Mesenchymal stem cell (in vitro differentiated cells and primary cell): Measurements from ENCODE around the gene PARD3.

Source experiments
- DNase-seq: peaks from one replicate; pipeline ENCODE4 v3.0.0-alpha.2; 2013
- H2AFZ ChIP-seq: one replicate; pipeline ENCODE4 v1.6.1; 2013; ENCODE audit warnings: low read depth, mild to moderate bottlenecking, control low read depth, inconsistent platforms, low read length, moderate library complexity
- H2AK5ac ChIP-seq: 2 replicates; pipeline ENCODE4 v1.6.1; 2013; ENCODE audit warnings: low read length, moderate library complexity, mild to moderate bottlenecking, inconsistent platforms; ENCODE audit not compliant: severe bottlenecking
- H2BK120ac ChIP-seq: one replicate; pipeline ENCODE4 v1.6.1; 2013; ENCODE audit warnings: low read depth, mild to moderate bottlenecking, inconsistent platforms, low read length, moderate library complexity
- H2BK12ac ChIP-seq, 2 experiments: one replicate each; pipeline ENCODE4 v1.6.1; 2013; ENCODE audit warnings: inconsistent platforms in 2 of 2, low read length in 2 of 2, mild to moderate bottlenecking in 2 of 2, moderate library complexity in 2 of 2, control low read depth in 1 of 2
- H2BK15ac ChIP-seq: one replicate; pipeline ENCODE4 v1.6.1; 2013; ENCODE audit warnings: mild to moderate bottlenecking, low read depth, inconsistent platforms; ENCODE audit not compliant: poor library complexity, severe bottlenecking
- H2BK5ac ChIP-seq: 2 replicates; pipeline ENCODE4 v1.6.1; 2013; ENCODE audit warnings: low read depth, mild to moderate bottlenecking, low read length, control low read depth, inconsistent platforms; ENCODE audit not compliant: poor library complexity, severe bottlenecking
- H3K14ac ChIP-seq, 2 experiments: one replicate each; pipeline ENCODE4 v1.6.1; 2013; ENCODE audit warnings: inconsistent platforms in 2 of 2, low read length in 2 of 2, control low read depth in 1 of 2, mild to moderate bottlenecking in 1 of 2, moderate library complexity in 1 of 2
- H3K18ac ChIP-seq, 2 experiments: one replicate each; pipeline ENCODE4 v1.6.1; 2013; ENCODE audit warnings: inconsistent platforms in 2 of 2, low read length in 2 of 2, control low read depth in 1 of 2, low read depth in 1 of 2, mild to moderate bottlenecking in 1 of 2
- H3K23ac ChIP-seq, 2 experiments: one replicate each; pipeline ENCODE4 v1.6.1; 2013; ENCODE audit warnings: inconsistent platforms in 2 of 2, low read length in 2 of 2, mild to moderate bottlenecking in 2 of 2, moderate library complexity in 2 of 2, control low read depth in 1 of 2
- H3K27ac ChIP-seq: 2 replicates; pipeline ENCODE4 v1.5.1; 2013; ENCODE audit warnings: mild to moderate bottlenecking, moderate library complexity, low read length, control low read depth, inconsistent platforms; ENCODE audit not compliant: poor library complexity, severe bottlenecking
- H3K27me3 ChIP-seq, 2 experiments: 2 replicates each; pipeline versions ENCODE4 v1.6.1 to v1.7.0; 2013; ENCODE audit warnings: low read length in 2 of 2, mild to moderate bottlenecking in 2 of 2, moderate library complexity in 2 of 2, control low read depth in 1 of 2, inconsistent platforms in 1 of 2; ENCODE audit not compliant: control insufficient read depth in 1 of 2, insufficient read depth in 1 of 2
- H3K36me3 ChIP-seq, 2 experiments: 2 replicates each; pipeline versions ENCODE4 v1.6.1 to v1.7.0; 2013; ENCODE audit warnings: low read length in 2 of 2, control low read depth in 1 of 2, inconsistent platforms in 1 of 2, low read depth in 1 of 2, mild to moderate bottlenecking in 1 of 2; ENCODE audit not compliant: insufficient read depth in 2 of 2, control insufficient read depth in 1 of 2
- H3K4ac ChIP-seq, 2 experiments: one replicate each; pipeline ENCODE4 v1.6.1; 2013; ENCODE audit warnings: inconsistent platforms in 2 of 2, low read length in 2 of 2, mild to moderate bottlenecking in 2 of 2, moderate library complexity in 2 of 2, control low read depth in 1 of 2, low read depth in 1 of 2
- H3K4me1 ChIP-seq: 2 replicates; pipeline ENCODE4 v1.6.1; 2013; ENCODE audit warnings: low read depth, low read length, control low read depth; ENCODE audit not compliant: control insufficient read depth, insufficient read depth
- H3K4me2 ChIP-seq: 2 replicates; pipeline ENCODE4 v1.6.1; 2013; ENCODE audit warnings: low read length, mild to moderate bottlenecking, inconsistent platforms; ENCODE audit not compliant: poor library complexity, severe bottlenecking
- H3K4me3 ChIP-seq, 2 experiments: 2 replicates each; pipeline versions ENCODE4 v1.5.1 to v1.7.0; 2013; ENCODE audit warnings: low read length in 2 of 2, mild to moderate bottlenecking in 2 of 2, control low read depth in 1 of 2, low read depth in 1 of 2; ENCODE audit not compliant: insufficient read depth in 1 of 2
- H3K79me1 ChIP-seq: replicated peaks from 2 replicates; pipeline ENCODE4 v1.6.1; 2013; ENCODE audit warnings: mild to moderate bottlenecking, control low read depth, low read length, inconsistent platforms; ENCODE audit not compliant: poor library complexity, severe bottlenecking
- H3K9ac ChIP-seq: 2 replicates; pipeline ENCODE4 v1.7.0; 2013; ENCODE audit warnings: mild to moderate bottlenecking, low read length, moderate library complexity
- H3K9me3 ChIP-seq: 2 replicates; pipeline ENCODE4 v1.7.0; 2013; ENCODE audit warnings: mild to moderate bottlenecking, low read length; ENCODE audit not compliant: control insufficient read depth
- H4K8ac ChIP-seq: one replicate; pipeline ENCODE4 v1.6.1; 2013; ENCODE audit warnings: inconsistent platforms, mild to moderate bottlenecking, low read length, moderate library complexity
- H4K91ac ChIP-seq: one replicate; pipeline ENCODE4 v1.6.1; 2013; ENCODE audit warnings: mild to moderate bottlenecking, low read length, inconsistent platforms
- WGBS: methylation state at CpG from one replicate; pipeline ENCODE4 v1.1.7; 2013; ENCODE audit warnings: mixed read lengths; 5-methylcytosine and 5-hydroxymethylcytosine counted together

PARD3 gene

GRCh38 chr10:34319197-34319846 is 495.8 kb downstream of the PARD3 start:
- no peak overlapping the region for H3K23ac ChIP-seq
- H4K8ac ChIP-seq, result no peak overlapping the region
- H2AFZ ChIP-seq, result no peak overlapping the region
- no peaks in the 10 kb centered on the region for H3K27me3 ChIP-seq
- H2BK5ac ChIP-seq, result no peak overlapping the region
- H3K9ac ChIP-seq, result no peak overlapping the region
- DNase-seq, result peak; percentile 95
- no peak overlapping the region for H2BK120ac ChIP-seq
- no peak overlapping the region for H2AK5ac ChIP-seq
- peaks cover 14% of the 10 kb centered on the region for H3K79me1 ChIP-seq
- no peak overlapping the region for H3K14ac ChIP-seq
- peak overlapping the region in 1 of 2 experiments; percentile 18 for H2BK12ac ChIP-seq
- H3K4me3 ChIP-seq, result no peak overlapping the region
- H3K4ac ChIP-seq, result no peak overlapping the region
- peaks cover 4% of the 10 kb centered on the region for H3K4me1 ChIP-seq
- peak overlapping the region; percentile 67 for H2BK15ac ChIP-seq
- H3K9me3 ChIP-seq, result no peaks in the 10 kb centered on the region
- peak overlapping the region; percentile 21 to 57 for H3K18ac ChIP-seq
- 20% methylated on average over 2 of the region's 6 CpGs for WGBS
- H3K4me2 ChIP-seq, result no peak overlapping the region
- peak overlapping the region; percentile 61 for H4K91ac ChIP-seq
- peak overlapping the region; percentile 29 for H3K27ac ChIP-seq
- H3K36me3 ChIP-seq, result peaks cover 4 to 11% of the 10 kb centered on the region in 2 experiments

GRCh38 chr10:34316154-34316553 is 498.9 kb downstream of the PARD3 start:
- Histone ChIP-seq H3K23ac (no peak overlapping the region), H3K14ac (no peak overlapping the region), H3K4ac (no peak overlapping the region), H2AFZ (no peak overlapping the region), H2BK12ac (no peak overlapping the region), H3K18ac (no peak overlapping the region), H3K9me3 (no peaks in the 10 kb centered on the region), H2BK120ac (no peak overlapping the region), H4K91ac (no peak overlapping the region), H3K4me3 (no peak overlapping the region), H3K4me1 (peaks cover 4% of the 10 kb centered on the region), H2AK5ac (no peak overlapping the region), H3K4me2 (no peak overlapping the region), H2BK5ac (no peak overlapping the region), H3K79me1 (peaks cover 13% of the 10 kb centered on the region), H3K27me3 (no peaks in the 10 kb centered on the region), H3K36me3 (peaks cover 3 to 11% of the 10 kb centered on the region in 2 experiments), H3K27ac (no peak overlapping the region), H3K9ac (no peak overlapping the region), H4K8ac (no peak overlapping the region), H2BK15ac (no peak overlapping the region)
- WGBS, result no CpG with 5 or more reads among the region's 2 CpGs
- no peak for DNase-seq

GRCh38 chr10:34314457-34314856 is 500.6 kb downstream of the PARD3 start:
- no peak for DNase-seq
- H3K4me3 ChIP-seq, result no peak overlapping the region
- no peak overlapping the region for H2BK120ac ChIP-seq
- no peak overlapping the region for H3K4me2 ChIP-seq
- H3K4ac ChIP-seq, result no peak overlapping the region
- no peak overlapping the region for H2AFZ ChIP-seq
- H3K18ac ChIP-seq, result no peak overlapping the region
- WGBS, result 98% methylated on average over 2 of the region's 5 CpGs
- no peaks in the 10 kb centered on the region for H3K27me3 ChIP-seq
- H2AK5ac ChIP-seq, result no peak overlapping the region
- H4K91ac ChIP-seq, result no peak overlapping the region
- H3K23ac ChIP-seq, result no peak overlapping the region
- peaks cover 4% of the 10 kb centered on the region for H3K4me1 ChIP-seq
- H3K79me1 ChIP-seq, result peaks cover 13% of the 10 kb centered on the region
- no peak overlapping the region for H2BK5ac ChIP-seq
- H3K36me3 ChIP-seq, result peaks cover 3 to 11% of the 10 kb centered on the region in 2 experiments
- no peaks in the 10 kb centered on the region for H3K9me3 ChIP-seq
- no peak overlapping the region for H3K9ac ChIP-seq
- no peak overlapping the region for H3K27ac ChIP-seq
- H2BK15ac ChIP-seq, result no peak overlapping the region
- H2BK12ac ChIP-seq, result no peak overlapping the region
- H3K14ac ChIP-seq, result no peak overlapping the region
- no peak overlapping the region for H4K8ac ChIP-seq

DNA sequence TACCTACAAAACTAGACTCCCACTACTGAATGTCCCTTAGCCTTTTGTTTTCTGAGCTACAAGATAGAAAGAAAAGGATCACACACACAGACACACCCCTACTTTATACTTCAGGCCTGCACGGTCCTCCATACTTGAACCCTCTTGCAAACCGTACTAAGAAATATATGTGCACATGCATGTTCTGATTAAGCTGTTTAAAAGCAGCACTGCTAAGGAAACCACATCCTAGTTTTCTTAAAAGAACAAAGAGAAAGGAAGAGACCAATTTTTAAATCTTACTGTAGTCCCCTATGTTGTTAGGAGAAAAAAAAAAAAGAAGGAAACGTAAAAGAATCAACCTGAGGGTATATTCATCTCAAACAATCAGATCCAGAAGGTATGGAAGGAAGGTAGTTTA is 501.2 kb downstream of the PARD3 start:
- Histone ChIP-seq H3K9me3 (no peaks in the 10 kb centered on the region), H3K27ac (no peak overlapping the region), H3K14ac (no peak overlapping the region), H3K18ac (no peak overlapping the region), H4K91ac (no peak overlapping the region), H3K27me3 (no peaks in the 10 kb centered on the region), H3K4ac (no peak overlapping the region), H3K9ac (no peak overlapping the region), H4K8ac (no peak overlapping the region), H2BK15ac (no peak overlapping the region), H2AFZ (no peak overlapping the region), H3K4me1 (peaks cover 2% of the 10 kb centered on the region), H3K4me3 (no peak overlapping the region), H3K23ac (no peak overlapping the region), H2AK5ac (no peak overlapping the region), H3K4me2 (no peak overlapping the region), H3K79me1 (peaks cover 13% of the 10 kb centered on the region), H2BK120ac (no peak overlapping the region), H3K36me3 (peaks cover 3 to 11% of the 10 kb centered on the region in 2 experiments), H2BK12ac (no peak overlapping the region), H2BK5ac (no peak overlapping the region)
- WGBS, result no CpG with 5 or more reads among the region's 3 CpGs
- no peak for DNase-seq
